AG04449 (cell line): ENCODE data around the gene GUCA1C.

Source experiments
- CTCF ChIA-PET: fragments of 350-600 bp; formaldehyde crosslinking; extraction: SDS; loops from one replicate; lab custom pipeline; 2021; ENCODE audit warnings: antibody characterized with exemption; lab: Yijun Ruan, JAX
- POLR2A ChIA-PET: fragments of 400-600, 350-600 bp; formaldehyde crosslinking; extraction: SDS; loops from one replicate; lab custom pipeline; 2020; ENCODE audit warnings: antibody characterized with exemption, inconsistent platforms; lab: Yijun Ruan, JAX
- DNase-seq: peaks from one replicate; pipeline ENCODE4 v3.0.0-alpha.2; 2010; ENCODE audit warnings: low read depth, low spot score
- H3K4me3 ChIP-seq: 2 replicates; pipeline ENCODE4 v1.5.1; 2011; ENCODE audit warnings: low read depth, mild to moderate bottlenecking, control low read depth, low read length
- TF ChIP-seq, protein P1 (sequence below): IDR thresholded peaks from one replicate; pipeline ENCODE4 v1.5.1; 2011; ENCODE audit warnings: mild to moderate bottlenecking, moderate library complexity, low read length, control low read depth, inconsistent platforms; ENCODE audit not compliant: insufficient read depth; ENCODE audit errors: missing control alignments

Gene GUCA1C

DNA sequence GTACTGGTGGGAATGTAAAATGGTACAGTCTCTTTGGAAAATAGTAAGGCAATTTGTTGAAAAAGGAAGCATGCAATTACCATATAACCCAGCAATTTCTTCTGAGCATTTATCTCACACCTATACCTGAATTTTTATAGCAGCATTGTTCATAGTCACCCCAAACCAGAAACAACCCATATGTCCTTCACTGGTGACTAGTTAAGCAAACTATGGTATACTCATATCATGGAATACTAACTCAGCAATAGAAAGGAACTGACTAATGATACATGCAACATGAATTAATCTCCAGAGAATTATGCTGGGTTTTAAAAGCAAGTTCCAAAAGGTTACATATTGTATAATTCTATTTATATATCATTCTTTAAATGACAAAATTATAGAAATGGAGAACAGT lies 70.9 kb downstream of the GUCA1C start:
- no peak for DNase-seq
- ChIA-PET CTCF (no interaction called here), POLR2A (no interaction called here)
- H3K4me3 ChIP-seq = no peak overlapping the region
- TF ChIP-seq, protein P1, sequence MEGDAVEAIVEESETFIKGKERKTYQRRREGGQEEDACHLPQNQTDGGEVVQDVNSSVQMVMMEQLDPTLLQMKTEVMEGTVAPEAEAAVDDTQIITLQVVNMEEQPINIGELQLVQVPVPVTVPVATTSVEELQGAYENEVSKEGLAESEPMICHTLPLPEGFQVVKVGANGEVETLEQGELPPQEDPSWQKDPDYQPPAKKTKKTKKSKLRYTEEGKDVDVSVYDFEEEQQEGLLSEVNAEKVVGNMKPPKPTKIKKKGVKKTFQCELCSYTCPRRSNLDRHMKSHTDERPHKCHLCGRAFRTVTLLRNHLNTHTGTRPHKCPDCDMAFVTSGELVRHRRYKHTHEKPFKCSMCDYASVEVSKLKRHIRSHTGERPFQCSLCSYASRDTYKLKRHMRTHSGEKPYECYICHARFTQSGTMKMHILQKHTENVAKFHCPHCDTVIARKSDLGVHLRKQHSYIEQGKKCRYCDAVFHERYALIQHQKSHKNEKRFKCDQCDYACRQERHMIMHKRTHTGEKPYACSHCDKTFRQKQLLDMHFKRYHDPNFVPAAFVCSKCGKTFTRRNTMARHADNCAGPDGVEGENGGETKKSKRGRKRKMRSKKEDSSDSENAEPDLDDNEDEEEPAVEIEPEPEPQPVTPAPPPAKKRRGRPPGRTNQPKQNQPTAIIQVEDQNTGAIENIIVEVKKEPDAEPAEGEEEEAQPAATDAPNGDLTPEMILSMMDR = no peak

GRCh38 chr3:108879915-108880314 lies 73.8 kb downstream of the GUCA1C start:
- TF ChIP-seq, protein P1 = no peak
- no peak overlapping the region for H3K4me3 ChIP-seq
- ChIA-PET POLR2A (no interaction called here), CTCF (no interaction called here)
- no peak for DNase-seq

- CTCF ChIA-PET = no interaction called here
- no peak overlapping the region for H3K4me3 ChIP-seq
- DNase-seq = no peak
- POLR2A ChIA-PET = no interaction called here
- TF ChIP-seq, protein P1 = no peak
Measured at GRCh38 chr3:108877901-108878300, 75.8 kb downstream of the GUCA1C start.

- POLR2A ChIA-PET = no interaction called here
- TF ChIP-seq, protein P1 = no peak
- H3K4me3 ChIP-seq = no peak overlapping the region
- CTCF ChIA-PET = no interaction called here
- DNase-seq = no peak
Measured at GRCh38 chr3:108863799-108864135, 89.9 kb downstream of the GUCA1C start.

- CTCF ChIA-PET = interaction anchor here (0.6 kb wide), 1 partner anchor 308 kb away, joined by 3 read pairs; no protein-coding TSS in a partner anchor
- POLR2A ChIA-PET = no interaction called here
- no peak for DNase-seq
- TF ChIP-seq, protein P1 = no peak
- H3K4me3 ChIP-seq = no peak overlapping the region
Measured at GRCh38 chr3:108862865-108863798, 90.5 kb downstream of the GUCA1C start.

GRCh38 chr3:108861401-108861800 lies 92.3 kb downstream of the GUCA1C start:
- TF ChIP-seq, protein P1 = no peak
- ChIA-PET CTCF (no interaction called here), POLR2A (no interaction called here)
- no peak overlapping the region for H3K4me3 ChIP-seq
- DNase-seq = no peak
